ENCODE measurements around the gene NRXN3.

- TF ChIP-seq CTCF (IDR thresholded peaks at IDR 0.05) (no peak), POLR2A (IDR thresholded peaks at IDR 0.05) (no peak)
Measured at GRCh38 chr14:79837699-79838098, 1667.5 kb downstream of the NRXN3 start.

All from heart left ventricle (tissue), 13 donors.